Suprapubic skin (tissue), 4 donors: ENCODE measurements around the gene DHCR7. TPM values are rescaled to one million over a fixed set of nuclear protein-coding genes. Genes with fewer than 3 reads are reported as not detected.

ENCODE experiments used
- DNase-seq, 2 donors: peaks; one replicate each; pipeline ENCODE4 v3.0.0-alpha.2; 2019; ENCODE audit warnings: low spot score in 2 of 2
- H3K27ac ChIP-seq: fragments of 200-600 bp; sonication (generic); one replicate; pipeline ENCODE4 v1.5.1; 2019
- H3K27me3 ChIP-seq: fragments of 200-600 bp; sonication (generic); one replicate; pipeline ENCODE4 v1.5.1; 2019
- H3K36me3 ChIP-seq: fragments of 200-600 bp; sonication (generic); one replicate; pipeline ENCODE4 v1.5.1; 2019
- H3K4me1 ChIP-seq: fragments of 200-600 bp; sonication (generic); one replicate; pipeline ENCODE4 v1.5.1; 2019
- H3K4me3 ChIP-seq: fragments of 200-600 bp; sonication (generic); one replicate; pipeline ENCODE4 v1.5.1; 2019; ENCODE audit warnings: mild to moderate bottlenecking
- H3K9me3 ChIP-seq: fragments of 200-600 bp; sonication (generic); one replicate; pipeline ENCODE4 v1.5.1; 2019
- CTCF ChIP-seq, 2 donors: fragments of 200-600 bp in 1 of 2; fragments of 450-650 bp in 1 of 2; sonication (generic) in 1 of 2; IDR thresholded peaks; one replicate each; pipeline ENCODE4 v1.5.1; 2016 to 2019; ENCODE audit warnings: antibody characterized with exemption in 2 of 2, mild to moderate bottlenecking in 1 of 2, moderate library complexity in 1 of 2
- EP300 ChIP-seq: sonication (generic); formaldehyde crosslinking; IDR thresholded peaks from one replicate; pipeline ENCODE4 v1.6.1; 2017; ENCODE audit warnings: antibody characterized with exemption
- POLR2A ChIP-seq, 2 donors: fragments of 450-650 bp; IDR thresholded peaks; one replicate each; pipeline ENCODE4 v1.6.1; 2017; ENCODE audit warnings: antibody characterized with exemption in 2 of 2, mild to moderate bottlenecking in 2 of 2, moderate library complexity in 2 of 2
- POLR2AphosphoS5 ChIP-seq, 3 donors: sonication (generic); formaldehyde crosslinking; IDR thresholded peaks; one replicate each; pipeline ENCODE4 v1.6.1; 2017; ENCODE audit warnings: antibody characterized with exemption in 3 of 3
- WGBS: methylation state at CpG from one replicate; pipeline ENCODE4 v1.1.5; 2018; 5-methylcytosine and 5-hydroxymethylcytosine counted together
- total RNA-seq, 4 donors: library from RNA; depleted of rRNA; stranded (reverse); fragments of >200 nt; gene quantifications; one replicate each; pipeline ENCODE4 v1.1.0, GENCODE V29; 2016

DHCR7 gene
- total RNA-seq, 4 donors from 2014 or later = 41.8 to 140 (median 76.7) TPM

- no peak overlapping the region for H3K4me3 ChIP-seq
- H3K27ac ChIP-seq = no peak overlapping the region
- H3K36me3 ChIP-seq = peaks cover 80% of the 10 kb centered on the region
- no peaks in the 10 kb centered on the region for H3K4me1 ChIP-seq
- DNase-seq = no peak
- TF ChIP-seq POLR2AphosphoS5 (IDR thresholded peaks at IDR 0.05) (no peak), POLR2A (IDR thresholded peaks at IDR 0.05) (no peak), CTCF (IDR thresholded peaks at IDR 0.05) (no peak), EP300 (no peak)
- 100% methylated on average over 4 of the region's 27 CpGs for WGBS
- no peaks in the 10 kb centered on the region for H3K9me3 ChIP-seq
- no peaks in the 10 kb centered on the region for H3K27me3 ChIP-seq
These were observed 26.1 kb upstream of the DHCR7 start for GRCh38 chr11:71474141-71474770.

- WGBS = 98% methylated on average over 14 of the region's 14 CpGs
- H3K4me3 ChIP-seq = no peak overlapping the region
- H3K4me1 ChIP-seq = no peaks in the 10 kb centered on the region
- H3K36me3 ChIP-seq = peaks cover 75% of the 10 kb centered on the region
- no peaks in the 10 kb centered on the region for H3K27me3 ChIP-seq
- TF ChIP-seq POLR2AphosphoS5 (IDR thresholded peaks at IDR 0.05) = no peak
- TF ChIP-seq POLR2A (IDR thresholded peaks at IDR 0.05) = no peak
- no peak for TF ChIP-seq EP300
- TF ChIP-seq CTCF (IDR thresholded peaks at IDR 0.05) = no peak
- DNase-seq = peak in 1 of 2 donors; percentile 32
- H3K27ac ChIP-seq = no peak overlapping the region
- H3K9me3 ChIP-seq = no peaks in the 10 kb centered on the region
These were observed 25.5 kb upstream of the DHCR7 start for GRCh38 chr11:71473793-71474080.

GRCh38 chr11:71472941-71473792 is 25.0 kb upstream of the DHCR7 start:
- H3K4me1 ChIP-seq = no peaks in the 10 kb centered on the region
- no peaks in the 10 kb centered on the region for H3K9me3 ChIP-seq
- H3K36me3 ChIP-seq = peaks cover 69% of the 10 kb centered on the region
- 96% methylated on average over 28 of the region's 33 CpGs for WGBS
- DNase-seq = no peak
- TF ChIP-seq EP300 = no peak
- no peak for TF ChIP-seq CTCF (IDR thresholded peaks at IDR 0.05)
- no peak for TF ChIP-seq POLR2AphosphoS5 (IDR thresholded peaks at IDR 0.05)
- TF ChIP-seq POLR2A (IDR thresholded peaks at IDR 0.05) = no peak
- H3K27ac ChIP-seq = no peak overlapping the region
- H3K4me3 ChIP-seq = no peak overlapping the region
- H3K27me3 ChIP-seq = no peaks in the 10 kb centered on the region

- no peak overlapping the region for H3K4me3 ChIP-seq
- peaks cover 62% of the 10 kb centered on the region for H3K36me3 ChIP-seq
- no peaks in the 10 kb centered on the region for H3K9me3 ChIP-seq
- DNase-seq = peak in 1 of 2 donors; percentile 5
- H3K27ac ChIP-seq = no peak overlapping the region
- 83% methylated on average over 10 of the region's 10 CpGs for WGBS
- no peaks in the 10 kb centered on the region for H3K4me1 ChIP-seq
- no peaks in the 10 kb centered on the region for H3K27me3 ChIP-seq
- TF ChIP-seq EP300 (no peak), POLR2A (IDR thresholded peaks at IDR 0.05) (no peak), CTCF (IDR thresholded peaks at IDR 0.05) (no peak), POLR2AphosphoS5 (IDR thresholded peaks at IDR 0.05) (no peak)
These were observed 24.2 kb upstream of the DHCR7 start for GRCh38 chr11:71472357-71472885.

- no peak overlapping the region for H3K27ac ChIP-seq
- H3K36me3 ChIP-seq = peaks cover 59% of the 10 kb centered on the region
- no peaks in the 10 kb centered on the region for H3K4me1 ChIP-seq
- no peak overlapping the region for H3K4me3 ChIP-seq
- WGBS = 78% methylated on average over 6 of the region's 6 CpGs
- no peaks in the 10 kb centered on the region for H3K27me3 ChIP-seq
- H3K9me3 ChIP-seq = no peaks in the 10 kb centered on the region
- DNase-seq = no peak
- TF ChIP-seq EP300 (no peak), POLR2A (IDR thresholded peaks at IDR 0.05) (no peak), POLR2AphosphoS5 (IDR thresholded peaks at IDR 0.05) (no peak), CTCF (IDR thresholded peaks at IDR 0.05) (no peak)
These were observed 22.8 kb upstream of the DHCR7 start for GRCh38 chr11:71470946-71471345.
